Measurements from ENCODE around the gene CCDC88C. TPM values are rescaled to one million over a fixed set of nuclear protein-coding genes. Genes with fewer than 3 reads are reported as not detected.

The CCDC88C gene
- total RNA-seq, 1 donor: 174 TPM

- H3K4me1 ChIP-seq (ENCODE audit: insufficient read depth, low read length): peaks cover 71% of the 10 kb centered on the region
- no peaks in the 10 kb centered on the region for H3K9me3 ChIP-seq (ENCODE audit: low read depth, low read length)
- H3K27me3 ChIP-seq (ENCODE audit: insufficient read depth, low read length): no peaks in the 10 kb centered on the region
- H3K4me3 ChIP-seq (ENCODE audit: low read length): no peak overlapping the region
Observed at GRCh38 chr14:91318911-91319310, 98.7 kb downstream of the CCDC88C start.

- H3K27me3 ChIP-seq (ENCODE audit: insufficient read depth, low read length): no peaks in the 10 kb centered on the region
- H3K9me3 ChIP-seq (ENCODE audit: low read depth, low read length): no peaks in the 10 kb centered on the region
- H3K4me1 ChIP-seq (ENCODE audit: insufficient read depth, low read length): peaks cover 59% of the 10 kb centered on the region
- no peak overlapping the region for H3K4me3 ChIP-seq (ENCODE audit: low read length)
Observed at GRCh38 chr14:91317381-91318308, 100.0 kb downstream of the CCDC88C start.

DNA sequence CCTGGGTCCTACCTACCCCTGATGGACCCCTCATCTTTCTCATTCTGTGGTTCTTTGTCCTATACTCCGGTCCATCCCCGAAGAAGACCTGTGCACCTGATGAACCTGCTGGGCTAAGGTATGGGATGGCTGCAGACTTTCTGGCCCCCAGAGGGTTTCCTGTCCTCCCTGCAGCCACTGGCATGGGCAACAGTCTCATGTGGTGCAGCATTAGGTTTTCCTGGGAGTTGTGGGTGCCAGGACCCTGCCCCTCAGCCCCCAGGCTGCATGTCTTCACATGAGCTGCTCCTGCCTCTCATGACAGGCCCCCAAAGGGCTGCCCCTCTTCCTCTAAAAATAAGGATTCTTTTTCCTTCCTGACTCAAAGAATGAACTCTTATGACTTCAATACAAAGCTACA is 100.9 kb downstream of the CCDC88C start:
- H3K4me1 ChIP-seq (ENCODE audit: insufficient read depth, low read length): peaks cover 51% of the 10 kb centered on the region
- no peaks in the 10 kb centered on the region for H3K9me3 ChIP-seq (ENCODE audit: low read depth, low read length)
- no peaks in the 10 kb centered on the region for H3K27me3 ChIP-seq (ENCODE audit: insufficient read depth, low read length)
- H3K4me3 ChIP-seq (ENCODE audit: low read length): no peak overlapping the region

- Histone ChIP-seq H3K4me3 (ENCODE audit: low read length) (no peak overlapping the region), H3K9me3 (ENCODE audit: low read depth, low read length) (no peaks in the 10 kb centered on the region), H3K27me3 (ENCODE audit: insufficient read depth, low read length) (no peaks in the 10 kb centered on the region), H3K4me1 (ENCODE audit: insufficient read depth, low read length) (peaks cover 56% of the 10 kb centered on the region)
Observed at GRCh38 chr14:91315844-91316267, 101.8 kb downstream of the CCDC88C start.

- Histone ChIP-seq H3K4me1 (ENCODE audit: insufficient read depth, low read length) (peaks cover 64% of the 10 kb centered on the region), H3K27me3 (ENCODE audit: insufficient read depth, low read length) (no peaks in the 10 kb centered on the region), H3K9me3 (ENCODE audit: low read depth, low read length) (no peaks in the 10 kb centered on the region), H3K4me3 (ENCODE audit: low read length) (no peak overlapping the region)
Observed at GRCh38 chr14:91313852-91314251, 103.8 kb downstream of the CCDC88C start.

DNA sequence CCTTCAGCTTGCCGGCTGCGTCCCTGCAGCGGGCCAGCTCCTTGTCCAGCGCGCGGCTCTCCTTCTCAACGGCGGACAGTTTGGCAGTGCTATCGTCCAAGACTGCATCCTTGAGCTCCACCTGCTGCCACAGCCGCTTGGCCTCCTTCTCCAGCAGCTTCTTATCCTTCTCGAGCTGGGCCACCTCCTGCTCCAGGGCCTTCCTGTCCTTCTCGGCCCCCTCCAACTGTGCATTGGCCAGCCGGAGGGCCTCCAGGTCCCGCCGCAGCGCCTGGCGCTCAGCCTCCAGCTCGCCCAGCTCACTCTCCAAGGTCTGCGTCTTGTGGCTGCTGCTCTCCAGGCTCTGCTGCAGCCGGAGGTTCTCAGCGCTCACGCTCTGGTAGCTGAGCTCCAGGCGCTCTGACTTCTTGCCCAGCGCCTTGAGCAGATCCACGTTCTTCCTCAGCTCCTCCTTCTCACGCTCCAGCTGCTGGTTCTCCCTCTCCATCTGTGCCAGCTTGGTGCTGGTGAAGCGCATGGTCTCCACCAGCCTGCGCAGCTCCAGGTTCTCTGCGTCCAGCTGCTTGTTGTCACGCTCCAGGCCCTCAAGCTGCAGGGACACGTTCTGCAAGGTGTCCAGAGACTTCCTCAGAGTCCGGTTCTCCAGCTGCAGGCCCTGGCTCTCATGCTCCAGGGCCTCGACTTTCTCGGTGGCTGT is 104.3 kb downstream of the CCDC88C start:
- Histone ChIP-seq H3K4me1 (ENCODE audit: insufficient read depth, low read length) (peaks cover 59% of the 10 kb centered on the region), H3K27me3 (ENCODE audit: insufficient read depth, low read length) (no peaks in the 10 kb centered on the region), H3K9me3 (ENCODE audit: low read depth, low read length) (no peaks in the 10 kb centered on the region)

GRCh38 chr14:91311284-91311662 is 106.3 kb downstream of the CCDC88C start:
- Histone ChIP-seq H3K27me3 (ENCODE audit: insufficient read depth, low read length) (no peaks in the 10 kb centered on the region), H3K4me3 (ENCODE audit: low read length) (no peak overlapping the region), H3K9me3 (ENCODE audit: low read depth, low read length) (no peaks in the 10 kb centered on the region), H3K4me1 (ENCODE audit: insufficient read depth, low read length) (peaks cover 38% of the 10 kb centered on the region)

More for the DNA sequence above, 104.3 kb downstream of the CCDC88C start:
- no peak overlapping the region for H3K4me3 ChIP-seq (ENCODE audit: low read length)

DNA sequence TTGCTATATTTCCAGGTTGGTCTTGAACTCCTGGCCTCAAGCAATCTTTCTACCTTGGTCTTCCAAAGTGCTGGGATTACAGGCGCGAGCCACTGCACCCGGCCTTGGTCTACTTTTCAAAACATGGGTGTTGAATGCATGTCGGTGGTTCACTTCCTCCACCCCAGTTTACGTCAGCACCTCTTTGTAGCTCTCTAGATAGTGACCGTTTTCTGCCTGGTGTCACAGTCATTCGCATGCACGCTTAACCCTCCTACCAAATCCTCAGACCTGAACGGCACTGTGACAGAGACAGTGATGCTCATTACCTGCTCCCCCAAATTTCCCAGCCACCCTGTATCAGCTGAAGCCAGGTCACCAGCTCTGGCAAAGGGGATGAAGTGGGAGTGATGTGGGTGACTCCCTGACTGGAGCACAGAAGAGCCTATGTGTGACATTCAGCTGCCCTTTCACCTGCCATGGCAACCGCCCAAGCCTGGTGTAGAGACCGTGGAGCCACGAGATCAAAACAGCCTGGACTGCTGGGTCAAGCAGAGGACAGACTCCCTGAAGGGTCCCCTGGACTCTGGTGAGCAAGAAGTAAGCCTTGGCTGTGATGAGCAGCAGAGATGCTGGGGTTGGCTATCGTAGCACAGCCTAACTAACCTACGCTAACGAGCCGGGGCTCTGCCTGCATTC is 106.9 kb downstream of the CCDC88C start:
- Histone ChIP-seq H3K9me3 (ENCODE audit: low read depth, low read length) (no peaks in the 10 kb centered on the region), H3K27me3 (ENCODE audit: insufficient read depth, low read length) (no peaks in the 10 kb centered on the region), H3K4me3 (ENCODE audit: low read length) (no peak overlapping the region), H3K4me1 (ENCODE audit: insufficient read depth, low read length) (peaks cover 33% of the 10 kb centered on the region)

DNA sequence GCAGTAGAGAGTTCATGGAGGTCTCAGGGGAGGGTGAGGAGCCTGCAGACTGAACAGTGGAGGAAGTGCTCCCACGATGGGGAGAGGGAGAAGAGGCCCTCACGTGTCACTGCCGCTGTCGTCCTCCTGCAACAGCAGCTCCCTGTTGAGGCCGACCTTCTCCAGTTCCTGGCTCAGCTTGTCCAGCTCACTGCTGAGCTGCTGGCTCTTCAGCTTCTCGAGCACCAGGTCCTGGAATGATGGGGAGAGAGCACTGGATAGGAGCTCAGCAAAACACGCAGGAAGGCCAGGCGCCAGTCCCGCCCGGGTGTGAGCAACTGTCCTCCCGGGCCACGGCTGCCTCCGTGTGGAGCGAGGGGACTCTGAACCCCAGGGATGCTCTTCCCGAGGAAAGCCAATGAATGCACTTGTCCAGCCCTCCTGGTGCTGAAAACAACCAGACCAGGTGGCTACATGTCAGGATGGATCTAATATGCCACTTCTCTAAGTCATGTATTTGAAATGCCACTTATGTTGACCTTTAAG is 107.8 kb downstream of the CCDC88C start:
- no peaks in the 10 kb centered on the region for H3K27me3 ChIP-seq (ENCODE audit: insufficient read depth, low read length)
- H3K9me3 ChIP-seq (ENCODE audit: low read depth, low read length): no peaks in the 10 kb centered on the region
- H3K4me1 ChIP-seq (ENCODE audit: insufficient read depth, low read length): peaks cover 24% of the 10 kb centered on the region
- H3K4me3 ChIP-seq (ENCODE audit: low read length): no peak overlapping the region

DNA sequence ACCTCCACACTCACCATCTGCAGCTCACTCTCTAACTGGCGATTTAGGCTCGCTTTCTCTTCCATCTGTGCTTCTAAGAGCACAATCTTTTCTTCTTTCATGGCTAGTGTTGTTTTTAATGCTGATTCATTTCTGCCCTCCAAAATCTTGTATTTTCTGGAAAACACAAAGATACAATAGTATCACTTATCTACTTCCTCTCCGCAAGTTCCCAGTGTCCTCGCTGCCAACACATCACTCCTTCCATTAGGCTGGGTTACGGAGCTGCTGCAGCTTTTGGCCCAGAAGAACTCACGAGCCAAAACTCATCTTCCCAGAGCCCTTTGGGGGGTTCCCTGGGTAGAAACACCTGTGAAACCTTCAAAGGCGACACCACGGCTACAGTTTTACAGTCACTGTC is 109.3 kb downstream of the CCDC88C start:
- Histone ChIP-seq H3K4me1 (ENCODE audit: insufficient read depth, low read length) (peaks cover 22% of the 10 kb centered on the region), H3K9me3 (ENCODE audit: low read depth, low read length) (no peaks in the 10 kb centered on the region), H3K27me3 (ENCODE audit: insufficient read depth, low read length) (no peaks in the 10 kb centered on the region), H3K4me3 (ENCODE audit: low read length) (no peak overlapping the region)

DNA sequence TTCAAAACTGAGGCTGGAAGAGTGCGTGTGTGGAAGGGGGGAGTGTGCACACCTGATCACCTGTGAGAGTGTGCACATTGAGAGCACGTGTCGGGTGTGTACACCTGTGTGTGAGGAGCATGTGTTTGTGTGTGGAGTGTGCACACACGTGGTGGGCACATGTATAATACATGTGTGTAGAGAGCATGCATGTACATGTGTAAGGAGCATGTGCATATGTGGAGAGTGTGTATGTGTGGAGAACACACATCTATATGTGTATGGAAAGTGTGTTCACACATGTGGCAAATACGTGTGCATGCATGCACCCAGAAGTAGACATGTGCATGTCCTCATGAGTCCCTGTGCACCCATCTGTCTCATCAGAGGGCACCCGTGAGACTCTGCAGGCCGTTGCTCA is 110.0 kb downstream of the CCDC88C start:
- Histone ChIP-seq H3K4me3 (ENCODE audit: low read length) (no peak overlapping the region), H3K9me3 (ENCODE audit: low read depth, low read length) (no peaks in the 10 kb centered on the region), H3K27me3 (ENCODE audit: insufficient read depth, low read length) (no peaks in the 10 kb centered on the region), H3K4me1 (ENCODE audit: insufficient read depth, low read length) (peaks cover 22% of the 10 kb centered on the region)

DNA sequence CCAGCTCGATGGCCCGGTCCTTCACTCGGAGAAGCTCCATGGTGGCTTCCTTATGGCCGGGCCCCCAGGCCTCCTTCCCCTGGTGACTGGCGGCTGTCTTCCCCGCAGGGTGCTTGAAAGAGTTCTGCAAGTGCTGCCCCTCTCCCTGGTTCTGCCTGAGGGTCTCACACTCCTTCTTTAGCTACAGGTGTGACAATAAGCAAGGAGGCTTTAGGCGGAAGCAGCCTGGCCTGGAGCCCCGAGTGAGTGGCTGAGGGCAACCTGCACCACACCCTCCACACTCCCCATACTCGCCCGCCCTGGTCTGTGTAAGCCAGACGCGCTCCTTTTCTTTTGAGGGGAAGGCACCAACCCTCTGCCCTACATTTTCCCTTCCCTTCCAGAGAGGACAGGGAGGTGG is 110.6 kb downstream of the CCDC88C start:
- H3K9me3 ChIP-seq (ENCODE audit: low read depth, low read length): no peaks in the 10 kb centered on the region
- no peaks in the 10 kb centered on the region for H3K27me3 ChIP-seq (ENCODE audit: insufficient read depth, low read length)
- H3K4me1 ChIP-seq (ENCODE audit: insufficient read depth, low read length): peaks cover 22% of the 10 kb centered on the region
- H3K4me3 ChIP-seq (ENCODE audit: low read length): no peak overlapping the region

GRCh38 chr14:91306547-91306946 is 111.1 kb downstream of the CCDC88C start:
- Histone ChIP-seq H3K9me3 (ENCODE audit: low read depth, low read length) (no peaks in the 10 kb centered on the region), H3K27me3 (ENCODE audit: insufficient read depth, low read length) (no peaks in the 10 kb centered on the region), H3K4me1 (ENCODE audit: insufficient read depth, low read length) (peaks cover 20% of the 10 kb centered on the region), H3K4me3 (ENCODE audit: low read length) (no peak overlapping the region)

GRCh38 chr14:91305650-91306431 is 111.8 kb downstream of the CCDC88C start:
- H3K9me3 ChIP-seq (ENCODE audit: low read depth, low read length): no peaks in the 10 kb centered on the region

More at GRCh38 chr14:91305650-91306431, 111.8 kb downstream of the CCDC88C start:
- no peaks in the 10 kb centered on the region for H3K27me3 ChIP-seq (ENCODE audit: insufficient read depth, low read length)
- H3K4me3 ChIP-seq (ENCODE audit: low read length): no peak overlapping the region
- H3K4me1 ChIP-seq (ENCODE audit: insufficient read depth, low read length): peaks cover 13% of the 10 kb centered on the region
